GM12892 (cell line): ENCODE data around the gene R3HDM2.

Experiments
- DNase-seq: peaks from one replicate; pipeline ENCODE4 v3.0.0; 2011; ENCODE audit not compliant: insufficient read length
- FAIRE-seq: peaks from 2 replicates; lab custom pipeline; 2011; peaks lifted over from hg19 to GRCh38; lab: Jason Lieb, UNC
- POLR2A ChIP-seq: IDR thresholded peaks from 2 replicates; pipeline ENCODE4 v1.6.1; 2011; ENCODE audit warnings: low read depth, low read length, control low read depth
- POLR2AphosphoS5 ChIP-seq: IDR thresholded peaks from 2 replicates; pipeline ENCODE4 v1.6.1; 2011; ENCODE audit warnings: low read depth, low read length, control low read depth
- TAF1 ChIP-seq: IDR thresholded peaks from 2 replicates; pipeline ENCODE4 v1.6.1; 2011; ENCODE audit warnings: low read depth, mild to moderate bottlenecking, control low read depth, low read length, borderline replicate concordance

R3HDM2 gene

DNA sequence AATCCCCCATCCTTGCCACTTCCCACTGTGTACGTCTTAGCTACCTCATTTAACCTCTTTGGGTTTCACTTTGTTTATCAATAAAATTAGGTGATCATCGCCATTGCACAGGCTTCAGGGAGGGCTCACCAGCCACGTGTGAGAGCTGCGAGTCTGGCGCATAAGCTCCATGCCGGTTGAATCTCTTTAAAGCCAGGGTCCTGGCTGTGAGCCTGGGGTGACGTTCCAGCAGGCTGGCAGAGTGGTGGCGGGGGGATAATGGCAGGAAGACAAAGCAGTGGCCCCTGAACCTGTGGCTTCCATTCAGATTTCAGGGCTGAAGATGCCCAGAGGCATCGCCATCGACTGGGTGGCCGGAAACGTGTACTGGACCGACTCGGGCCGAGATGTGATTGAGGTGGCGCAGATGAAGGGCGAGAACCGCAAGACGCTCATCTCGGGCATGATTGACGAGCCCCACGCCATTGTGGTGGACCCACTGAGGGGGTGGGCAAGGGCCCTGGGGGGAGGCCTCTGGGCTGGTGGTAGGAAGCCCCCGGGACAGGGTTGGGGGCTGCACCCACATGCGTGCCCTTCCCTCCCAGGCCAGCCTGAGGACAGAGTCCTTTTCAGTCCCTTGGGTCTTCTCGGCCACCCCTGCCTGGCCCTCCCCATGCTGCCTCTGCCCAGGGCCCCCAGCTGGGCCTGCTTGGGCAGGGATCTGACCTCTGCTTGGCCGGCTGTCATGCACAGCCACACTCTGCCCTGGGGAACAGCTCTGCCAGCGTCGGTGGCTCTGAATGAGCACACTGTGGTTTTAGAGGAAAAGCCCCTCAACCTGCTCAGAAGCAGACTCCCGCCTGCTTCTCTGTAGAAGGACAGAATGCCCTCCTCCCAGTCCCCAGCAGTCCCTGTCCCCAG lies 222.9 kb downstream of the R3HDM2 start:
- no peak for FAIRE-seq
- no peak for DNase-seq
- TF ChIP-seq POLR2A (no peak), POLR2AphosphoS5 (no peak), TAF1 (no peak)

DNA sequence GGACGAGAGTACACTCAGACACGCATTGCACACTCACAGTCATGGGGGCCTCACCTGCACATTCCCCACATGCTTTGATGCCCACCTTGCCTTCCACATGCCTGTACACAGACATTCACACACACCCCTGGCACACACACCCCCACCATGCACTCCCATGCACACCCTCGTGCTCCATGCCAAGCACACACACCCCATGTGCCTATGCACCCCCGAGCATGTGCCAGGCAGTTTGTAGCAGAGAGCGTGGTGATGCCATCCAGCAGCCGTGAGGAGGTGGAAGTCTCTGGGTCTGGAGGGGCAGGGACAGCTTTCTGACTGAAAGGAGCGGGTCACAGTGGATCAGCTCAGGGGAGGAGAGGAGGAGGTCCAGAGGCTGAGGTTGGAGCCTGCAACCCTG lies 224.9 kb downstream of the R3HDM2 start:
- FAIRE-seq: no peak
- TF ChIP-seq POLR2AphosphoS5 (no peak), POLR2A (no peak), TAF1 (no peak)
- no peak for DNase-seq

DNA sequence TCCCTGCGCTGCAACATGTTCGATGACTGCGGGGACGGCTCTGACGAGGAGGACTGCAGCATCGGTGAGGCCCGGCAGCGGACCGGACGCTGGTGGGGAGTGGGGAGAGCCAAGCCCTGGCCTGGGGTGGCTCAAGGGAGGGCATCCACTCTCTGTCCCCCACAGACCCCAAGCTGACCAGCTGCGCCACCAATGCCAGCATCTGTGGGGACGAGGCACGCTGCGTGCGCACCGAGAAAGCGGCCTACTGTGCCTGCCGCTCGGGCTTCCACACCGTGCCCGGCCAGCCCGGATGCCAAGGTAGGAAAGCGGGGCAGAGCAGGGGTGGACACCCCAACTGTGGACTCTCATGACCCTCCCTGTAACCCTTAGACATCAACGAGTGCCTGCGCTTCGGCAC lies 225.7 kb downstream of the R3HDM2 start:
- TF ChIP-seq POLR2AphosphoS5 (no peak), POLR2A (no peak), TAF1 (no peak)
- FAIRE-seq (no peak), DNase-seq (no peak)

DNA sequence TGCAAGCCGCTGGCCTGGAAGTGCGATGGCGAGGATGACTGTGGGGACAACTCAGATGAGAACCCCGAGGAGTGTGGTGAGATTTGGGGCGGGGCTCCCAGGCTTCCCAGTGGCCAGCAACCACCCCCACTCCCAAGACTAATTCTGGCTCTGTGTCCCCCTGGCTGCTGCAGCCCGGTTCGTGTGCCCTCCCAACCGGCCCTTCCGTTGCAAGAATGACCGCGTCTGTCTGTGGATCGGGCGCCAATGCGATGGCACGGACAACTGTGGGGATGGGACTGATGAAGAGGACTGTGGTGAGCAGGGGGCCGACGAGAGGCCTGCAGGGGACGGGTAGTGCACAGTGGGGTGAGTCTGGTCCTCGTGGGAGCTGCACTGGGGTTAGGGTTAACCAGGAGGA lies 226.4 kb downstream of the R3HDM2 start:
- DNase-seq (no peak), FAIRE-seq (no peak)
- TF ChIP-seq TAF1 (no peak), POLR2A (no peak), POLR2AphosphoS5 (no peak)

- TF ChIP-seq POLR2A (no peak), POLR2AphosphoS5 (no peak), TAF1 (no peak)
- DNase-seq (no peak), FAIRE-seq (no peak)
Observed at GRCh38 chr12:57203791-57204190, 227.1 kb downstream of the R3HDM2 start.
